Esophagus squamous epithelium (tissue), 4 donors: ENCODE results near the gene CNTNAP2.

ENCODE experiments used
- POLR2A ChIP-seq, 4 donors: fragments of 450-650 bp; IDR thresholded peaks; one replicate each; pipeline ENCODE4 v1.6.1; 2017; ENCODE audit warnings: antibody characterized with exemption in 4 of 4, mild to moderate bottlenecking in 4 of 4, moderate library complexity in 3 of 4
- TF ChIP-seq, protein P1 (sequence below), 6 experiments: fragments of 450-650 bp in 4 of 6; fragments of 200-600 bp in 2 of 6; sonication (generic) in 2 of 6; IDR thresholded peaks; one replicate each; pipeline ENCODE4 v1.5.1; 2016 to 2019; ENCODE audit warnings: antibody characterized with exemption in 6 of 6, mild to moderate bottlenecking in 4 of 6, moderate library complexity in 4 of 6

DNA sequence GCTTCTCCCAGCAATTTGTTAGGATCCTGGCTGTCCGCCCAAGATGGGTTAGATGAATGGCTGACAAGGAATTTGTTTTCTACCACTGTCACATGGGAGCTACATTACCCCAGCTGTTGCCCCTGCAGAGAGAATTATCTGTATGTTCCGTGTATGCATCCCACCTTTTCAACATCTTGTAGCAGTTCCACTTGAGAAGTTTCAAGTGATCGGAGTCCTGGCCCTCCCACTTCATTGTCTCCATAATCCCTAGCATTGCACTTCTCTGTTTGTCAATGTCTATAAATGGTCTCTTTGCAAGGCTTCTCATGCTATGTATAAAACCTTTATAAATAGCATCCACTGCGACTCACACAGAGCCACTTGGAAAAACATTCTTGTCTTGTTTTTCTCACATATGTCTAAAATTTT lies 972.5 kb downstream of the CNTNAP2 start:
- no peak for TF ChIP-seq POLR2A (IDR thresholded peaks at IDR 0.05)
- TF ChIP-seq, protein P1, sequence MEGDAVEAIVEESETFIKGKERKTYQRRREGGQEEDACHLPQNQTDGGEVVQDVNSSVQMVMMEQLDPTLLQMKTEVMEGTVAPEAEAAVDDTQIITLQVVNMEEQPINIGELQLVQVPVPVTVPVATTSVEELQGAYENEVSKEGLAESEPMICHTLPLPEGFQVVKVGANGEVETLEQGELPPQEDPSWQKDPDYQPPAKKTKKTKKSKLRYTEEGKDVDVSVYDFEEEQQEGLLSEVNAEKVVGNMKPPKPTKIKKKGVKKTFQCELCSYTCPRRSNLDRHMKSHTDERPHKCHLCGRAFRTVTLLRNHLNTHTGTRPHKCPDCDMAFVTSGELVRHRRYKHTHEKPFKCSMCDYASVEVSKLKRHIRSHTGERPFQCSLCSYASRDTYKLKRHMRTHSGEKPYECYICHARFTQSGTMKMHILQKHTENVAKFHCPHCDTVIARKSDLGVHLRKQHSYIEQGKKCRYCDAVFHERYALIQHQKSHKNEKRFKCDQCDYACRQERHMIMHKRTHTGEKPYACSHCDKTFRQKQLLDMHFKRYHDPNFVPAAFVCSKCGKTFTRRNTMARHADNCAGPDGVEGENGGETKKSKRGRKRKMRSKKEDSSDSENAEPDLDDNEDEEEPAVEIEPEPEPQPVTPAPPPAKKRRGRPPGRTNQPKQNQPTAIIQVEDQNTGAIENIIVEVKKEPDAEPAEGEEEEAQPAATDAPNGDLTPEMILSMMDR (IDR thresholded peaks at IDR 0.05), result no peak
